Limb (tissue), 2 donors: ENCODE results near the gene PTGFRN.

Experiments used
- DNase-seq, 2 donors: peaks; one replicate each; pipeline ENCODE4 v3.0.0-alpha.2; 2016; ENCODE audit errors: extremely low spot score in 2 of 2

Gene PTGFRN

DNA sequence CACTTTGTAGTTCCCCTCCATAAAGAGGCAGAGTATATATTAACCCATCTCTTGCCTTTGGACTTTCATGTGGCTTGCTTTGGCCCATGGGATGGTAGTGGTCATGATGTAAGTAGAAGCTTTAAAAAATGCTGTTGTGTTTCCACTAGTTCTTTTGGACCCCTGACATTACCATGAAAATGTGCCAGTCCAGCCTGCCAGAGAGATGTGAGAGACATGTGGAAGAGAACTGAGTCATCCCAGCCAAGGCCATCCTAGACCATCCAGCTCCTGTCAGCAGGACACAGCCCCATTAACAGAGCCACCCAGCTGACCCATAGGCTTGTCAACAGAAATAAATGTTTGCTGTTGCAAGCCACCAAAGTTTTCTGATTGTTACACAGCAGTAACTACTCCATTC lies 87.9 kb downstream of the PTGFRN start:
- no peak for DNase-seq

DNA sequence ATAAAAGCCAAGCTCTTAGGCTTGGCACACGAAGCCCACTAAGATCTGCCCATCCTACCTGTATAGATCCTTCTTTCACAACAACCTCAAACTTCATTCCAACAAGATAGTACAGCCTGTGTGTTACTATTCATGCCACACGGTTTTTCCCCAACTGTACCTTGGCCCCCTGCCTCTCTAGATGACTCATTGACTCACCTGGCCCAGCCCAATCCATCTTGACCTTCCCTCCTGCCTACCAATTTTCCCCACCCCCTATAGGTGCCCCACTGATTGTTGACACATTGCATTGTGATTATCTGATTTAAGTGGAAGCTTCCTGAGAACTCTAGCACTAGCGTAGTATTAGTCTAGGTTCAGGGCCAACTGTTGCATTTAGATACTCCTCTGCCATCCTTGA lies 89.9 kb downstream of the PTGFRN start:
- no peak for DNase-seq

DNA sequence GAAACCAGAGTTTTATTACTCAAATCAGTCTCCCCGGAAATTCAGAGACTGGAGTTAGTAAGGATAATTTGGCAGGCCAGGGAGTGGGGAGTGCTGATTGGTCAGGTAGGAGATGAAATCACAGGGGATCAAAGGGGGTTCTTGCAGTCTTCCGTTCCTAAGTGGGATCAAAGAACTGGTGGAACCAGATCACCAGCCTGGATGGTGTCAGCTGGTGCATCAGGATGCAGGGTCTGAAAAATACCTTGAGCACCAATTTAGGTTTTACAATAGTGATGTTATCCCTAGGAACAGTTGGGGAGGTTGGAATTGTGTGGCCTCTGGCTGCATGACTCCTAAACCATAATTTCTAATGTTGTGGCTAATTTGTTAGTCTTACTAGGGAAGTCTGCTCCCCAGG lies 90.4 kb downstream of the PTGFRN start:
- DNase-seq = no peak

DNA sequence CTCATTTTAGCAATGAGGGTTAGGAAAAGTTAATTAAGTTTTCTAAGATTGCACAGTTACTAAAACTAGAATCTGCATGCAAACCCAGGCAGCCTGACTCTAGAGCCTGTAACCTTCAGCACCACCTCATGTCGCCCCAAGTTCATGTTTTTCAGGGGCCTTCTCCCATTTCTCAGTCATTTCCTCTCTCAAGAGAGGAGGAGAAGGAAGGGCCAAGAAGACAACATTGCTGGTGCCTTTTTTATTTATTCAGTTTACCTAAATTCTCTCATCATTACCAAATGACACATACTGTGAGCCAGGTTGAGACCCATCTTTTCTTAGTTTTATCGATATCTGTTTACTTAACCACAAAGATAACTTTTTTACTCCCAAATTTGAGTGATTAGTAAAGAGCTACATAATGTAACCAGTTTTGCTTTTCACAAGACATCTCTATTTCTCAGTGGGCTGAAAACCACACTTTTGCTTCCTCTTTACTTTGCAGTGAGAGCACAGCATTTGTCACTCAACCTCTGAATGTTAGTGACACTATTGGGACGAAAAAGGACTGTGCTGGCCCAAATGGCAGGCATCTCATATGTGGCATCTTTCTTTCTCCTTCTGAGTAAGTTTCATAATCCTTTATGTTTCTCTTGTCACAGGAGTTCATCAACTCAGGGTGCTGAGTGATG lies 91.7 kb downstream of the PTGFRN start, which contains the start of gene CD101:
Gene CD101 (plus strand): TSS at position 507 of the 674 bp plus-strand sequence. CDS start 58 bp downstream, at position 565.
- DNase-seq = no peak

DNA sequence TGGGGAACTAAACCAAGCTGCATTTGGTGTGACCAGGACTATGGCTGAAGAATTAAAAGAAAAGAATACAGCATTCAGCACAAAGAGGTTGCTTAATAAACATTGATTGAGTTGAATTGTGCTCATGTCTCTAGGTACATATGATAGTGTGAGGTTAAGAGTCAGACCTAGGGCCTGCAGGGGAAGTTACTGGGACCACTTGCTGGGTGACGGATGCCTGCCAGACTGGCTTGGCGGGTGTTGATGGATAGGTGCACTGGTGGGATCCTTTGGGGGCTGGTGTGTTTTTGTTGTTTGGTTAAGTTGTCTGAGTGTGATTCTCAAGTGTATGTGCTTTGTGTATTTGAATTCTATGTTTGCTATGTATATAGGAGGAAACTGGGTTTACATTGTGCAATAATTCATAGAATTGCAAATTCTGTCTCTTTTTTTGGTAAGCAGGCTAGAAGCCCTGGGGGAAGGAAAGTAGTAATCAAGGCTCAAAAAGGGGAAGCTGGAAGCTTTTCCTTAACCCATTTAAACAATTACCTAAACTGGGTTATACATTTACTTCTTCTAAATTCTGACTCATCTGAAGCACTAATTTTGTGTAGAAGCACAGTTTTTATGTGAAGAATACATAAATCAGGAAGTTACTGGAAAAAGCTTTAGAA lies 93.6 kb downstream of the PTGFRN start:
- DNase-seq = no peak

DNA sequence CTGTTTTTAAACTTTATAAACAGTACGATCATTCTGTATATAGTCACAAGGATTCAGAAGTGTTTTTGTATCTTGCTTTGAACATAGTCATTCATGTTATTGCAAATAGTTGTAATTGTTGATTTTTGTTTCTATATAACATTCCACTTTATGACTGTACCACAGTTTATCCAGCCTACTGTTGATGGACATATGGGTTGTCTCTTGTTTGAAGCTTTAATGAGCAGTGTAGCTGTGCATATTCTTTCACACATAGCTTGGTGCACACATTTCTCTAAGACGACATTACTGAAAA lies 98.0 kb downstream of the PTGFRN start:
- no peak for DNase-seq

DNA sequence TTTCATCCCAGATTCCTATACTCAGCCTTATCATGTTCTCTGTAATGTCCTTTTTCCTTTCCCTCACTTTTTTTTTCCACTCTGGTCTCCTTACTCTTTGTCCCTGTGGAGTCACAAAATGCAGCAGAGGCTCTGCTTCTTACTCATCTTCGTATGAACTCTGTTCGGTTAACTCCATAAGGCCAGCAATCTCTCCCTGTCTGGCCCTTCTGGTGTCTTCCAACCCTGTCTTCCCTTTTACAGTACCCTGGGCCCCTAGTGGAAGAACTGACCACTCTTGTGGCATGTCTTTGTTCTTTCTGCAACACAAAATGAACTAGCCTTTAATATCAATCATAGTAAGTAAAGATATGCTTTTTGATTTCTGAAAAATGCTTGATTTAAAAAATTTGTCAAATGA lies 98.9 kb downstream of the PTGFRN start:
- no peak for DNase-seq

DNA sequence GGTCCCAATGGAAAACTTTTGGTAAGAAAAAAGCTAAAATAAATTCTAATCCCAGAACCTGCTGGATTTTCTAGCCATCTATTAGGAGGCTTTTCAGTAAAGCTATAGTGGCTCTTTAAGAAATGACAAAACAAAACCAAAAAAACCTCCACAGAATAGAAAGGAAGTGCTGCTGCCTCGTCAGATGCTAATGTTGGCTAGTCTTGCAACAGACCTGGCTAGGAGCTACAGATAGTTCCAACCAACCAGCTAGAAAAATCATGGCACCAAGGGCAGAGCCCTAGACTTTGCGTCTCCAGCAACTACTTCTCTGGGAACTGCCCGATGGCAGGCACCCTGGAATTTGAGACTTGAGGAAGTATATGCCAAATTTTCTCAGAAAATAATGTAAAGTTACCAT lies 99.4 kb downstream of the PTGFRN start:
- DNase-seq = no peak

DNA sequence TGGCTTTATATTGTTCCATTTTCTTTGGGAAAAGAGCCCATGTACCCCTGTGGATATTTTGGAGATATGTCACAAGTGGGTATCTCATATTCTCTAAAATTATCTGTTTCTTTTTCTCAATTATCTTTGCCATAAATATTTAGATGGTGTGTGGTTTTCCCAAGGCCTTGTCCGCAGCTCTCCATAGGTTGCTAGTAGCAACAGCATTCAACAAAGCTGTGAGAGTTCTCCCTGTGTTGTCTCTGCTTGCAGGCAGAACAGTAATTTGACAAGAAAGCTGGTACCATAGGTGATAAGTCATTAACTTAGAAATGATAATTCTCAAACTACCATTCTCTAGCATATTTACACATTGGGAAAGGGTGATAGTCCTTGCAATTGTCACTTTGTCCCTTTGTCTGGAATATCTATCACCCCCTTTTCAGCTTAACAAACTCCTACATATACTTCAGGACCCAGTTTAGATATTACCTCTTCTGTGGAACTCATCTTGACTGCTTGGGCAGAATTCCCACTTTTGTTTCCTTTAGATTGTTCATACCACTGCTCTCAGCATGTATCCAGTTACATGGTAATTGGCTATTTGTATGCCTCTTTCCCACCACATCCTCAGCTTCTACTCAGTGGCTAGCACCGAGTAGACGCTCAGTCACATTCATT lies 100.7 kb downstream of the PTGFRN start:
- no peak for DNase-seq

DNA sequence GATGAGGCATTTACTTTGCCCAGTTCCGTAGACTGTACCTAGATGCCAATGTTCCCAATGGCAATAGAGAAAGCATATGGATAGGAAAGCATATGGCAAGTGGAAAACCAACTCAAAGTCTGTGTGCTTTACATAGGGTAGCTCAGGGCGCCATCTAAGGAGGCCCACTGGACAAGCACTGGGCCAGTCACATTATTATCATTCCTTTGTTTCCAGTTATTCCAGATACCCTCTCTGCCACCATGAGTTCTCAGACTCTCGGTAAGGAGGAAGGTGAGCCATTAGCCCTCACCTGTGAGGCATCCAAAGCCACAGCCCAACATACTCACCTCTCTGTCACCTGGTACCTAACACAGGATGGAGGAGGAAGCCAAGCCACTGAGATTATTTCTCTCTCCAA lies 101.6 kb downstream of the PTGFRN start:
- no peak for DNase-seq

DNA sequence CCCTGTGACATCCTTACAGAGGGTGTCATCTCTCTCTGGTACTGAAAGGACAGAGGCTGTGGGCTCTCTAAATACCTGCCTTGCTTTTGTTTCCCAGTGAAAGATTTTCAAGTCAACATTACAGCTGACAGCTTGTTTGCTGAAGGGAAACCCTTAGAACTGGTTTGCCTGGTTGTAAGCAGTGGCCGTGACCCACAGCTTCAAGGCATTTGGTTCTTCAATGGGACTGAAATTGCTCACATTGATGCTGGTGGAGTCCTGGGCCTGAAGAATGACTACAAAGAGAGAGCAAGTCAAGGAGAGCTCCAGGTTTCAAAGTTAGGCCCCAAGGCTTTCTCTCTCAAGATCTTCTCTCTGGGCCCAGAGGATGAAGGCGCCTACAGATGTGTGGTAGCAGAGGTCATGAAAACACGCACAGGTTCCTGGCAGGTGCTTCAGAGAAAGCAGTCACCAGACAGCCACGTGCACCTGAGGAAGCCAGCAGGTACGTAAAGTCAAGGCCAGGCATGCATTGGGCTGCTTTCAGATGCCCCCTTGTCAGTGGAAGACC lies 103.7 kb downstream of the PTGFRN start:
- DNase-seq = no peak

DNA sequence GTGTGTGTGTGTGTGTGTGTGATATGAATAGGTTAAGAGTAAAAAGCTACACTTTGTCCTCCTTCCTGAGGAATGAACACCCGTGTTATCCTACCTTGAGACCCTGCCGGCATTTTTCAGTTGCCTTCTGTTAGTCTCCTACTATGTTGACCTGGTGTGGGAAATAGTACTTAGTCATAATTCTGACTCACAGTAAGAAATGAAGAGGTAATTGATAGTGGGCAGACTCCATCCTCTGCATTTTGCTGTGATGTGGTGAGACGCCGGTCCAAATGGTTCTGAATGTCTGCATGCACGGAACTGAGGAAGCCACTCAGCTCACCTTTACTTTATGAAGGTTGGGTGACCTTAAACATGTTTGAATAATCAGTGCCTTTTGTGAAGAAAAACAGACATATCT lies 104.5 kb downstream of the PTGFRN start:
- DNase-seq = no peak

DNA sequence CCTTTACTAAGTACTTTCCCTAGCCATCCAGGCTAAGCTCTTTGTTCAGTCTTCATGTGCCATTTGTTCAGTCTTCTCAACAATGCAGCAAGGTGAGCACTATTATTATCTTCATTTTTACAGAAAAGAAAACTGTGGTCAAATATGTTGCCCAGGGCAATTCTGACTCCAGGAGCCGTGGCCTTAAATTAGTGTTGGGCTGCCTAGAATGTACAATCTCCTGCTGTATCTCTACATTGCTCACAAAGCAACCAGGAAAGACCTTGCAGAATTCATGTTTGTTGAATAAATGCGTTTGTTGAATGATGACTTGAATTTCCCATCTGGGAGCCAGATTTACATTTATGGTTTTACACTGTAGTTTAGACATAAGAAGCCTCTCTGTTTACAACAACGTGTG lies 106.0 kb downstream of the PTGFRN start:
- DNase-seq = no peak

DNA sequence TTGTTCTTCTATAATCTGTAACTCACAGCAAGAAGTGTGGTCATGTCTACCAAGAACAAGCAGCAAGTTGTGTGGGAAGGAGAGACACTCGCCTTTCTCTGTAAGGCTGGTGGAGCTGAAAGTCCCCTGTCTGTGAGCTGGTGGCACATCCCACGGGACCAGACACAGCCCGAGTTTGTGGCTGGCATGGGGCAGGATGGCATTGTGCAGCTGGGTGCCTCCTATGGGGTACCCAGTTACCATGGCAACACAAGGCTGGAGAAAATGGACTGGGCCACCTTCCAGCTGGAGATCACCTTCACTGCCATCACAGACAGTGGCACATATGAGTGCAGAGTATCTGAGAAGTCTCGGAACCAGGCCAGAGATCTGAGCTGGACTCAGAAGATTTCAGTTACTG lies 107.3 kb downstream of the PTGFRN start:
- no peak for DNase-seq

DNA sequence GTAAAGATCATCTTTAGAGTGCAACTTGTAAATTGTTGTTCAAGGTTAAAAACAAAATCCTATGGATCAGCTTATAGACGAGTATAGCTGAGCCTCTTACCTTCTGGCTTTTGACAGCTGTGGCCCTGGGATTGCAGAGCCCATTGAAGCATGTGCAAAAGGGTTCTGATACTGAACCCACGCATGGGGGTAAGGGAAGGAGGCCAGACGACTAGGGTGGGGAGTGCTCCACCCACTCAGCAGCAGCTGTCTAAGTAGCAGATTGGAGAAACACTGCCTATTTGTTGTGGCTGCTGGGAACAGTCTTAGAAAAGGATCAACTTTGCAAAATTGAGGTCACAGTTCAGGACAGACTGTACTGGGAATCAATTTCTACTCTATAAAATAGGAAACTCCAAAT lies 107.9 kb downstream of the PTGFRN start:
- peak in 1 of 2 donors; percentile 31 for DNase-seq

DNA sequence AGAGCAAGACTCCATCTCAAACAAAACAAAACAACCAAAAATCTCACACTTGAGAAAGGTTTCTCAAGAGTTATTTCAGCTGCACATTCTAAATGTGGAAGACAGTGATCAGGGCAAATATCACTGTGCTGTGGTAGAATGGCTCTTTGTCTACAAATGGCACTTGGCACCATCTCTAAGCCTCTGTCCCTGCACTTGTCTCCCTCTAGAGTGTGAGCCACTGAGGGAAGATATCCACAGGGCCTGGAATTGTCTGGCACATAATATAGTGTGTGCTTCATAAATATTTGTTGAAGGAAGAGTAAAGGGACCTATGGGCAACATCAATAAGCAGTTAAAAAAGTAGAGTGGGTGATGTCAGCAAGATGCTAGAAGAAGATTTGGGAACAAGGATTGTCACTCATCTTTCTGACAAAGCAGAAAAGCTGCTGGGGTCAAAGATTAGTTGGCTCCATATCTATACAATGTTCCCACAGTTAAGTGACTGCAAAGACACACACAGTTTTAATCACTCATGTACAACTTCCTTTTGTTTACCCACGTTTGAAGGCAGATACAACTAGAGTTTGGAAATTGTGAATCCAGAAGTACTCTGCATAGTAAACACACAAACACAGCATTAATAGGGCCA lies 110.9 kb downstream of the PTGFRN start:
- no peak for DNase-seq

DNA sequence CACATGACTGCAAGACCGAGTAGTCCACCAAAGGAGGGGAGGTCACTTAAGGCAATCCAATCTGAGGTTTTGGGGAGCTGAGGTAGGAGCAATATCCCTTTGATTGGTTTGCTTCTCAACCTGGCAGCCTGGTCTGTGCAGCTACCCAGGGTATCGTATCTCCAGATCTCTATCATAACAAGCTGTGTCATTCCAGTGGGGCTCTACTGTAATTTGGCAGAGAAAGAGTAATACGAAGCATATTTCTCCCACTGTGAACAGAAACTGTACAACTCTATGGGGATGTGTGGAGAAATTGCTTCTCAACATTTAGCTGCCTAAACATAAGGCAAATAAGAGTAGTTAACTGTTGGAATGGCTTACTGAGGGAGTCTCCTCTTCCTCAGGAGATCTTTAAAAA lies 112.4 kb downstream of the PTGFRN start:
- DNase-seq = no peak

DNA sequence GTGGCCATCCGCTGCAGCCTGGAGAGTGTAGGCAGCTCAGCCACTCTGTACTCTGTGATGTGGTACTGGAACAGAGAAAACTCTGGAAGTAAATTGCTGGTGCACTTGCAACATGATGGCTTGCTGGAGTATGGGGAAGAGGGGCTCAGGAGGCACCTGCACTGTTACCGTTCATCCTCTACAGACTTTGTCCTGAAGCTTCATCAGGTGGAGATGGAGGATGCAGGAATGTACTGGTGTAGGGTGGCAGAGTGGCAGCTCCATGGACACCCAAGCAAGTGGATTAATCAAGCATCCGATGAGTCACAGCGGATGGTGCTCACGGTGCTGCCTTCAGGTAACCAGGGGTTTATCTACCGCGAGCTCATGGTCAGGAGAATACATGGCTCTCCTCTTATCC lies 115.9 kb downstream of the PTGFRN start:
- no peak for DNase-seq

DNA sequence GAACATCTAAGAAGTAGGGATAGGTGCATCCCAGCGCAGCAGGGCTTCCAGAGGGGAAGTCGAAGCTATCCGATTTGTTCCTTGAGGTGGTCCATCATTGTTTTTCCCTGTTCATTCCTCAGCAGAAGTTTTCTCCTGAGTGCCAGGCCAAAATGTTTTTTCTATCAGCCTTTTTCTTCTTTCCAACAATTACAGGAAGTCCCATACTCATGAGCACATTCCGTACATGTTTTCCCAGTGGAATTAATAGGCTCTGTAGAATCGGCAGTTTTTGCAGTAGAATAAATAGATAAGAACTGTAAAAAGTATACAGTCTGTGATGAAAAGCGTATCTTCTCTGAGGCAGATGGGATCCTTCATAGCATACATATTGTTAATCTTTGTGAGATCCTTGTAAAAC lies 116.6 kb downstream of the PTGFRN start:
- no peak for DNase-seq

DNA sequence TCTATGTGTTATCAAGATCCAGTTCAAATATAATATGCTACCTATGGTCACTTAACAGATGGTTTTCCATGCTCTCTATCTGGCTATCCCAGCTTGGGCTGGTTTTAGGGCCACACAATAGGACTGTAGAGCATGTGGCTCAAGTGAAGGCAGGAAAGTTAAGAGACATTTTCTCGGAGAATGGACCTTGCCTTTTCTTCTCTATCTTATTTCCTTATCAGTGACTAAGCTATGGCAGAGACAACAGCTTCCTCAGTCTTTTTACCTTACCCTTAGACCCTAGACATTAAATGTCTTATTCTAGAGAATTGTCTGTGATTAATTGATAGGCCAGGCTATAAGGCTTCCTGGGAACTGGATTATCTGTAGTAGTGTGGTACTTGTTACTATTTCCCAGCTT lies 120.0 kb downstream of the PTGFRN start:
- DNase-seq = no peak

DNA sequence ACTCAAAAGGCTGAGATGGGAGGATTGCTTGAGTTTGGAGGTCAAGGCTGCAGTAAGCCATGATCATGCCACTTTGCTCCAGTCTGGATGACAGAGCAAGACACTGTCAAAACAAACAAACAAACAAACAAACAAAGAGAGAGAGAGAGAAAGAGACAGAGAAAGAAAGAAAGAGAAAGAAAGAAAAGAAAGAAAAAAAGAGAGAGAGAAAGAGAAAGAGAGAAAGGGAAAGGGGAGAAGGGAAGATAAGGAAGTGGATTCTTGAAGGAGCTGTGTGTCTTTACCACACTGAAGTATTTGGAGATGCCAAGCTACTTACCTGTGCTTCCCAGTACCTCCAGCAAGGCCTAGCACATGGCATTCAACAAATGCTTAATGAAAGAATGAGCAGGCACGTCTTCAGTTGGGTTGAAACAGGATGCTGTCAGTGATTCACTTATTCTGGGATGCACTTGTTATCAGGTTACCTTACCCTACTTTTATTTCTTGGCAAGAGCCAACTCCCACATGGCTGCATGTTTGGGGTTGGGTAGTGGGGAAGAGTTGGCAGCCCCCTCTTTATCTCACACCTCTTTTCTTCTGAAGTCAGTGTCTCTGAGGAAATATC lies 120.7 kb downstream of the PTGFRN start:
- DNase-seq = no peak

DNA sequence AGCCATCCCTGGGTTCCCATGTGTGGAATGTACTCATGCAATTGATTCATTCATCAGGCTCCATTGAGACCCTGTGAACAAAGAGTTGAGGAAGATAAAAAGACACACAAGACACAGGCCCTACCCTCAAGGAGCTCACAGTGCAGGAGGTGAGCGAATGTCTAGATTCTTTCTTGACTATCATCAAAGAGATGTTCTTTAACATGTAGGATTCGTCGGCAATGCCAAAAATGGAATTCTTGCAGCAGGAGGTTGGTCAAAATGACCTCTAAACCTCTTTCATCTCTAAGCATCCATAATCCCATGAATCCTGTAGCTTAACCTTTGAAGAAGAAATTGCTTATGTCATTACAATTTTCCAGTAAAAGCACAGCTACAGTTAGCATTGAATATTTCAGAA lies 122.5 kb downstream of the PTGFRN start:
- no peak for DNase-seq
